IPS-18c (cell line): ENCODE data around the gene PGAP6.
"Not testable (repeated sequence)": the region's sequence is repeated elsewhere in the genome, so short reads cannot be mapped to it uniquely, and the experiment has no call there.

Experiments
- H3K4me3 ChIP-seq: 2 replicates; pipeline ENCODE4 v1.7.0; 2013; ENCODE audit warnings: low read depth, mild to moderate bottlenecking, low read length, moderate library complexity; ENCODE audit not compliant: insufficient read depth
- H3K9me3 ChIP-seq: one replicate; pipeline ENCODE4 v1.6.1; 2013; ENCODE audit warnings: mild to moderate bottlenecking, low read length, moderate library complexity; ENCODE audit not compliant: control insufficient read depth, insufficient read depth

PGAP6 gene

DNA sequence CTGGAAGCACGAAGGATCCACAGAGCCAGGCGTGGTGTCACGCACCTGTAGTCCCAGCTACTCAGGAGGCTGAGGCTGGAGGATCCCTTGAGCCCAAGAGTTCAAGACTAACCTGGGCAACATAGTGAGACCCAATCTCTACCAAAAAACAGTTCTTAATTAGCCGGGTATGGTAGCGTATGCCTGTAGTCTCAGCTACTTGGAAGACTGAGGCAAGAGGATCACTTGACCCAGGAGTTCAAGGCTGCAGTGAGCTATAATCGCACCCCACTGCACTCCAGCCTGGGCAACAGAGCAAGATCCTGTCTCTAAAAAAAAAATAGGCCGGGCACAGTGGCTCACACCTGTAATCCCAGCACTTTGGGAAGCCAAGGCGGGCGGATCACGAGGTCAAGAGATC, 33.3 kb downstream of the PGAP6 start:
- not testable (repeated sequence) for H3K4me3 ChIP-seq, H3K9me3 ChIP-seq

DNA sequence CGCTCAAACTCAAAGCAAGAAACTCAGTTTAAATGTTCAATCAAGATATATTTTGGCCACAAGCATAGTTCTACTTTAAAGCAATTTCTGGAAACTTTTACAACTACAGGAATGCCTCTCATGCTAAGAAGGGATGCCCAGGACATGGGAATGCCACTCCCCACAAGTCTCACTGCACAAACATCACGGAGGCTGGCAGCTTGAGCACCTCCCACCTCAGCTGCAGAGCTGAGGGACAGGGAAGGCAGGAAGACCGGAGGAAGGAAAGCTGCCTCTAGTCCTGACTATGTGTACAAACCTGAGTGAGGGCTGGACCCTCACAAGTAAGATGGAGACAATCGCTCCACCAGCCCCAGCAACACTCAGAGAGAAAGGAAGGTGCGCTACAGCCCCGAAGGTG, 34.6 kb downstream of the PGAP6 start:
- no peak overlapping the region for H3K4me3 ChIP-seq
- peaks cover 2% of the 10 kb centered on the region for H3K9me3 ChIP-seq

DNA sequence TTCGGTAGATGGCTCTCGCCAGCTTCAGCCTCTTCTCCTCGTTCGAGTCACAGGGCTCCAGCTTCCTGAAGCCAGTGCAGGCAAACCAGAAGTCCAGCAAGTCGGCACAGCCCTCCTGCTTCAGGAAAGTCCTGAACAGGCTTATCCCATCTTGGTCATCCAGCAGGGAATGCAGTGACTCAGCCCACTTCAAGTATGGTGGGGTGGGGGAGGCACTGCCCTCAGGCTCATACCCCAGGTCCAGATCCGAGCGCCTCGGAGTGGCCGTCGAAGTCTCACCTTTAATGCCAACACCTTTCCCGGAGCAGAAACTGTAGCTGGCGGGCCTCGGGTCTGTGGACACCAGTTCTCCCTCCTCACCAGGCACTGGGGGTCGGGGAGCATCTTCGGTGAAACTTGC, 35.2 kb downstream of the PGAP6 start:
- no peak overlapping the region for H3K4me3 ChIP-seq
- H3K9me3 ChIP-seq: peaks cover 2% of the 10 kb centered on the region

DNA sequence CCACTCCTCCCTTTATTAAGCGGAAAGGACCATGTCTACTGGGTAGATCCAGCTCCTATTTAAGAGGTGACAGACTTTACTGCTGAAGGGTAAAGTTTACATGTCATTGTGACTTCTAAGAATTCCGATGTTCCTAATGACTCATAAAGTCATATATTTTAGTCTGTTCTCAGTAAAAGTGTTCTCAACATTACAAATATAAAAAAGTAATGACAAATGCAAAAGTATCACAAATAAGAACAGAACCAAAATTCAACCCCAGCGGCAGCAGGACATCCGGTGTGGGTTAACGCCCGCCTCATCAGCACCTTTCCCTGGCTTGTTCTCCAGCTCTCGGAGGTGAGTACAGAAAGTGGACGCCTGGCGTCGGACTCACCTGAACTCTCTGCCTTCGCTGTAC, 36.0 kb downstream of the PGAP6 start:
- Histone ChIP-seq H3K9me3 (peaks cover 2% of the 10 kb centered on the region), H3K4me3 (no peak overlapping the region)

DNA sequence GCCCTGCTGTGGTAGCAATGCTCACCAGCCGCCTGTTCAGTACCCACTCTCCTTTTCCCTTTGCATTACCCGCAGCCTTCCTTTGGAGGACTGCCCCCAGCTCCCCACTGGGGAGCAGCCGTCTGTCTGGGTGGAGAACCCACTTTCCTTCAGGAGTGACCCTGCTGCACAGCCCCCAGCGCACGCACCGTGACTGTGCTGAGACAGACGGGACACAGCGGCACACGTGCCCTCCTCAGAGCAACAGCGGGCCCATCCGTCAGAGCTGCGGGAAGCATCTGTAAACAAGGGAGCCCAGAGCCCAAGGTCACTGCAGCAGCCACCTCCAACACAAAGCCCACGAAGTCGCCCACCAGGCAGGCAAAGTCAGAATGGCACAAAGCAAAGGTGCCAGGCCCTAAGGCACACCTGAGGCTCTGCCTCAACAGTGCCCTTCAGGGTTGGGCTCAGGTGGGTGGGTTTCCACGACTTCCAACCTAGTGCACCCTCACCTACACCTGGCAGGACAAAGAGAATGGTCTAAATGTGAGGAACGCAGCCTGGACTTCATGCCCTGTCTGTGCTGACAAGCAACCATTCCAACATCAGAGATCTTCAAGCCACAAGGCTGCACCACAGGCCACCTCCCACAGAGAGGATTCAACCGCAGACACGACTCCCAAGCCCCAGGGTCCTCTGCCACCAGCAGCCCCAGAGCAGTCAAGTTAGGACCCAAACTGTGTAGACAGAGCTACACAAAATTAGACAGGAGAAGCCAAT, 39.1 kb downstream of the PGAP6 start:
- no peak overlapping the region for H3K4me3 ChIP-seq
- H3K9me3 ChIP-seq: peaks cover 2% of the 10 kb centered on the region

DNA sequence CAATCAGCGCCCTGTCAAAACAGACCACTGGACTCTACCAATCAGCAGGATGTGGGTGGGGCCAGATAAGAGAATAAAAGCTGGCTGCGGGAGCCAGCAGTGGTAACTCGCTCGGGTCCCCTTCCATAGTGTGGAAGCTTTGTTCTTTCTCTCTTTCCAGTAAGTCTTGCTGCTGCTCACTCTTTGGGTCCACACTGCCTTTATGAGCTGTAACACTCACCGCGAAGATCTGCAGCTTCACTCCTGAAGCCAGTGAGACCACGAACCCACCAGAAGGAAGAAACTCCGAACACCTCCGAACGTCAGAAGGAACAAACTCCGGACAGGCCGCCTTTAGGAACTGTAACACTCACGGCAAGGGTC, 39.8 kb downstream of the PGAP6 start:
- not testable (repeated sequence) for H3K4me3 ChIP-seq, H3K9me3 ChIP-seq

DNA sequence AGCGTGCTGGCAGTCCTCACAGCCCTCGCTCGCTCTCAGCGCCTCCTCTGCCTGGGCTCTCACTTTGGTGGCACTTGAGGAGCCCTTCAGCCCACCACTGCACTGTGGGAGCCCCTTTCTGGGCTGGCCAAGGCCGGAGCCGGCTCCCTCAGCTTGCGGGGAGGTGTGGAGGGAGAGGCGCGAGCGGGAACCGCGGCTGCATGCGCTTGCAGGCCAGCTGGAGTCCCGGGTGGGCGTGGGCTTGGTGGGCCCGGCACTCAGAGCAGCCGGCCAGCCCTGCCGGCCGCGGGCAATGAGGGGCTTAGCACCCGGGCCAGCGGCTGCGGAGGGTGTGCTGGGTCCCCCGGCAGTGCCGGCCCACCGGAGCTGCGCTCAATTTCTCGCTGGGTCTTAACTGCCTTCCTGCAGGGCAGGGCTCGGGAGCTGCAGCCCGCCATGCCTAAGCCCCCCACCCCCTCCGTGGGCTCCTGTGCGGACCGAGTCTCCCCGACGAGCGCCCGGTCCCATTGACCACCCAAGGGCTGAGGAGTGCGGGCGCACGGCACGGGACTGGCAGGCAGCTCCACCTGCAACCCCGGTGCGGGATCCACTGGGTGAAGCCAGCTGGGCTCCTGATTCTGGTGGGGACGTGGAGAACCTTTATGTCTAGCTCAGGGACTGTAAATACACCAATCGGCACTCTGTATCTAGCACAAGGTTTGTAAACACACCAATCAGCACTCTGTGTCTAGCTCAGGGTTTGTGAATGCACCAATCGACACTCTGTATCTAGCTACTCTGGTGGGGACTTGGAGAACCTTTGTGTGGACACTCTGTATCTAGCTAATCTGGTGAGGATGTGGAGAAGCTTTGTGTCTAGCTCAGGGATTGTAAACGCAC, 40.4 kb downstream of the PGAP6 start:
- H3K4me3 ChIP-seq, H3K9me3 ChIP-seq: not testable (repeated sequence)

DNA sequence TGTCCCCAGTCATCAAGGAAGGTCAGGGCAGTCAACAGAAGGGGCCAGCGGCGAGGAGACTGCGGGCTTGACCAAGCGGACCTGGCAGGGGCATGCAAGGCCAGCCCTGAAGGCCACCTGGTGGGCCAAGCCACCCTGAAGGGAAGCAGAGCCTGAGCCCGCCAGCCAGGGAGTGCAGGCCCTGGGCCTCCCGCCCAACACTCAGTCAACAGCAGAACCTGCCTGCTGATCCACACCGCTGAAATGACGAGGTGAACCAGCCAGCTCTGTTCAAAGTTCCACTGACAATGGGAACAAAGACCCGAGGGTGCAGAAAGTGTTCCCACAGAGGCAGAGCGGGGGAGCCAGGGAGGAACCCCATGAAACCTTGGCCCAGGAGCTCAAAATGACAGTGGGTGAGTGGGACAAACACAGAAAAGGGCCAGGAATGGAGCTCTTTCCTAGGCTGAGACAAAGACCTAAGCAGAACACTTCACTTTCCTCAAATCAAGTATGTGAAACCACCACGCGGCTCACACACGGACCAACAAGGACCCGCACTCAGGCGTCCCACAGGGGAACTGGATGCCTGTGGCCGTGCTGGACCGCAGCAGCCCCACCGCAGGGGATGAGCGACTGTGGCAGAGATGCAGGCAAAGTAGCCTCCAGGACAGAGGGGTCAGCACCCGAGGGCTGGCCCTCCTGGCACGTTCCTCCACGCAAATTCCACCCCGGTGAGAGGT, 41.2 kb downstream of the PGAP6 start:
- Histone ChIP-seq H3K4me3 (no peak overlapping the region), H3K9me3 (peaks cover 2% of the 10 kb centered on the region)

DNA sequence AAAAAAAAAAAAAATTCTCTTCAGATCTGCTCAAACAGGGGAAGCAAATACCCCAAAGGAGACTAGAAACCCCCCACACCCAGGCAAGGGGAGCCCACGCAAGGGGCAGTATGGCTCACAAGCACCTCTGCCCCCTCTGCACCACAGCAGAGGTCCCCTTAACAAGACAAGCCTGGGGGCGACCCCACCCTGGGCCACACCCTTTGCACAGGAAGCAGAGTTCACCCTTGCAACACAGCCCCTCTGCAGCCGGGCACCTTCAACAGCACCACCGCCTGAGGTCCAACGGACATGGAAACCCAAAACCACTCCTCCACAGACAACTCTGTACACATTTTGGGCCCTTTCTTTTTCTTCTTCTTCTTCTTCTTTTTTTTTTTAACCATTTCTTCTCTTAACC, 42.1 kb downstream of the PGAP6 start:
- H3K4me3 ChIP-seq: no peak overlapping the region
- H3K9me3 ChIP-seq: peaks cover 2% of the 10 kb centered on the region

DNA sequence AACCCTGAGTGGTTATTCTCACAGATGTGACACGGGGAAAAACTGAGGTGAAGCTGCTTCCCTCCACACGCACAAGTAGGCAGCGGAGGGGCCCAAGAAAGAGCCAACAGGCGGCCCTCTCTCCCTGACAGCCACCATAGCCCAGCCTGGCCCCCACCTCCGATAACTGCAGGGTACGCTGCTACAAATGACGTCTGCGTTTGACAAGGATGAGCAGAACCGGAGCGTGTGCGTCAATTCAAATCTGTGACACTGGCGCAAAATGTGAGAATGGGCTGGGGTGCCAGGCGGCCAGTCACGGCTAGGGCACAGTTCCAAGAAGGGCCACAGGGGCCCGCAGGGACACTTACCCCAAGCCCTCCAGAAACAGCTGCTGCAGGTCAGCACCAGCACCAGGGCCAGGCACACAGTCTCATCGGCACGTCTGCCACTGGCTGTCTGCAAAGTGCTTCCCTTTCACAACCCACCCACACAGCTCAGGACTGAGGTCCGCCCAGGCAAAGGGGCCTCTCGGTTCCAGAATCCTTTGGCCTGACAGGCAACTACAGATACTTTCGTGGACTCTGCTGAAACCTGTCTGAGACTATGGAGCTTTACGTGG, 43.7 kb downstream of the PGAP6 start:
- Histone ChIP-seq H3K9me3 (peaks cover 2% of the 10 kb centered on the region), H3K4me3 (no peak overlapping the region)

DNA sequence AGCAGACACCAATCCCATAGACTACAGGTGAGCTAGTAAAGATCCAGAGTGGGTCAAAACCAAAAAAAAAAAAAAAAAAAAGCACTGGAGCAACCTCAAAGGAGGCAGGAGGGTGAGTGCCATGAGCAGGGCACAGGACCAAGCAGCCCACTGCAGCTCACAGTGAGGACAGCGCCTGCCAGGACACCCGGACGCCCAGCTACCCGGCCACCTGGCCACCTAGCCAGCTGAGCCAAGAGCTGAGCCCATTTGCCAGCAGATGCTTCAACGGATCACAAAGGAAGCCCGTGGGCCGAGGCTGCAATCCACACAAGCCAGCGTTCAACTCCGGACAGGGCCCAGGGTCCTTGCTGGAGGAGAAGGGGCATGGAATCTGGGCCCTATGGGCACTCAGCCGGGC, 44.3 kb downstream of the PGAP6 start:
- H3K4me3 ChIP-seq: no peak overlapping the region
- no peaks in the 10 kb centered on the region for H3K9me3 ChIP-seq

DNA sequence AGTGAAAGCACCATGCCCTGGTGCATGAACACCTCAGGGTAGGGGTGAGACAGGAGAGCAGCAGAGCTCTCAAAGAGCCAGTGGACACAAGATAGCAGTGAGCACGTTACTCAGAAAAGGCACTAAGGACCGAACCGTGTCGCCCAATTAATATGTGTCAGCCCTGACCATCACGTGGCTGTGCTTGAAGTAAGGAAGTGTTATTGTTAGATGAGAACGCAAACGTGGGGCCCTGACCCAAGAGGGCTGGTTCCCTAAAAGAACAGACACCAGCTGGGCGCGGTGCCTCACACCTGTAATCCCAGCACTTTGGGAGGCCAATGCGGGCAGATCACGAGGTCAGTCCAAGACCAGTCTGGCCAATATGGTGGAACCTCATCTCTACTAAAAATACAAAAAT, 45.5 kb downstream of the PGAP6 start:
- Histone ChIP-seq H3K9me3 (no peaks in the 10 kb centered on the region), H3K4me3 (no peak overlapping the region)

DNA sequence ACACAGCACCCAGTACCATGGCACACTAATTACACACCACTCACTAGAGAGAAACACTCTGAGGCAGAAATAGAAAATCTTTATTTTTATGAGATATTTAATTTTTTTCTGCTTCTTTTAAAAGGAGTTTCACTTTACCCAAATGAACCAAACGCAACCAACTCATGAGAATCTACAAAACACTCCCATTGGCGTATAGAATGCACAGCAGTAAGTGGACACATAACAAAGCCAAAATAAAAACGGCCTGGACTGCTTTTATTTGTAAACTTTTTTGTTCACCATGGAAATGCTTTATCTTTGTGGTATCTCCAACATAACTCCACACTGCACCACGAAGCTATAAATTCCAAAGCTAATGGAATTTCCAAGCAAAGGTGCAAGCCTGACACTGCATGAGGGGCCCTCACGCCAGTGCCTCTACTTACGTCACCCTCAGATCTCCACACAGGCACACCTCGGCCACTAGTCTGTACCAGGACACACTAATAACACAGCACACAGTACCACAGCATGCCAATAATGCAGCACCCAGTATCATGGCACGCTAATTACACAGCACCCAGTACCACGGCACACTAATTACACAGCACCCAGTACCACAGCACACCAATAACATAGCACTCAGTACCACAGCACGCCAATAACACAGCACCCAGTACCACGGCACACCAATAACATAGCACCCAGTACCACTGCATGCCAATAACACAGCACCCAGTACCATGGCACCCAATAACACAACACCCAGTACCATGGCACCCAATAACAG, 46.7 kb downstream of the PGAP6 start:
- not testable (repeated sequence) for H3K9me3 ChIP-seq, H3K4me3 ChIP-seq

DNA sequence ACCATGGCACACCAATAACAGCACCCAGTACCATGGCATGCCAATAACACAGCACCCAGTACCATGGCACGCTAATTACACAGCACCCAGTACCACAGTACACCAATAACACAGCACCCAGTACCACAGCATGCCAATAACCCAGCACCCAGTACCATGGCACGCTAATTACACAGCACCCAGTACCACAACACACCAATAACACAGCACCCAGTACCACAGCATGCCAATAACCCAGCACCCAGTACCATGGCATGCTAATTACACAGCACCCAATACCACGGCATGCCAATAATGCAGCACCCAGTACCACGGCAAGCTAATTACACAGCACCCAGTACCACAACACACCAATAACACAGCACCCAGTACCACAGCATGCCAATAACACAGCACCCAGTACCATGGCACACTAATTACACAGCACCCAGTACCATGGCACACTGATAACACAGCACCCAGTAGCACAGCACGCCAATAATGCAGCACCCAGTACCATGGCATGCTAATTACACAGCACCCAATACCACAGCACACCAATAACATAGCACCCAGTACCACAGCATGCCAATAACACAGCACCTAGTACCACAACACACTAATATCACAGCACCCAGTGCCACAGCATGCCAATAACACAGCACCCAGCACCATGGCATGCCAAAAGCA, 47.5 kb downstream of the PGAP6 start:
- H3K4me3 ChIP-seq, H3K9me3 ChIP-seq: not testable (repeated sequence)

DNA sequence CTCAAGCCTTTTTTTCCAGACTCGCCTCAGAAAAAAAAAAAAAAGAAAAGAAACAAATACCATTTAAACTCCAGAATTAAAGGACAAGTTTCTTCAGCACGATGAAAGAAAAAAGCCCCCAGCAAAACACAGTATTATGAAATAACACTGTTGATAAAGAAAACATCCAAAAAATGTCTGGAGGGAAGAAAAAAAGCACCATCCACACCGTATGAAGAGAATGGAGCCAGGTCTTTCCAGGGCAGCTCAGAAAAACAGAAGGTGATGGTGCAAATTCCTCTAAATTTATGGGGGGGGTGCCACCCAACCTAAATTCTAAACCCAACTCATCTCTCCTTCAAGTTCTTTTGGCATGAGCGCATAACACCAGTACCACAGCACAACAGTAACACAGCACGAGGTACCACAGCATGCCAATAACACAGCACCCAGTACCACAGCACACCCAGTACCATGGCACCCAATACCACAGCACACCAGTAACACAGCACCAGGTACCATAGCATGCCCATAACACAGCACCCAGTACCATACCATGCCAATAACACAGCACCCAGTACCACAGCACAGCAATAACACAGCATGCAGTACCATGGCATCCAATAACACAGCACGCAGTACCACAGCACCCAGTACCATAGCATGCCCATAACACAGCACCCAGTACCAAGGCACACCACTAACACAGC, 48.2 kb downstream of the PGAP6 start:
- Histone ChIP-seq H3K9me3 (no peaks in the 10 kb centered on the region), H3K4me3 (no peak overlapping the region)

DNA sequence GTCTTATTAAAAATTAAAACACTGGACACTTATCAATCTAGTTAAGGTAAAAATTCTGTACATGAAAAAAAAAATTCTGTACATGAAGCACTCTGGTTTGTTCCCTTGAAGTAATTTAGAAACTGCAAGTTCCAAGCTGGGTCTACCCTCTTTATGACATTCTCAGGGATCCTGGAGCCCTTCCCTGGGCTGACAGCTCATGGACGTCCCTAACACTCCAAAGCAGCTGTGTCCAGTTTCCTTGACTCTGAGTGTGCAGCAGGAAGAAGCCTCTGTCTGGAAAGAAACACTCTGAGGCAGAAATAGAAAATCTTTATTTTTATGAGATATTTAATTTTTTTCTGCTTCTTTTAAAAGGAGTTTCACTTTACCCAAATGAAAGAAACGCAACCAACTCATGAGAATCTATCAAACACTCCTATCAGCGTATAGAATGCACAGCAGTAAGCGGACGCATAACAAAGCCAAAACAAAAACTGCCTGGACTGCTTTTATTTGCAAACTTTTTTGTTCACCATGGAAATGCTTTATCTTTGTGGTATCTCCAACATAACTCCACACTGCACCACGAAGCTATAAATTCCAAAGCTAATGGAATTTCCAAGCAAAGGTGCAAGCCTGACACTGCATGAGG, 50.5 kb downstream of the PGAP6 start:
- H3K9me3 ChIP-seq, H3K4me3 ChIP-seq: not testable (repeated sequence)
